Measurements from ENCODE around the gene CTNNA2.

- TF ChIP-seq CTCF (IDR thresholded peaks at IDR 0.05): no peak
- no peak for TF ChIP-seq POLR2AphosphoS5 (IDR thresholded peaks at IDR 0.05)
These were observed 949.8 kb downstream of the CTNNA2 start for GRCh38 chr2:80462654-80463053.
